Progenitor cell of endocrine pancreas (in vitro differentiated cells): ENCODE data around the gene ZNF747. TPM values are rescaled to one million over a fixed set of nuclear protein-coding genes. Genes with fewer than 3 reads are reported as not detected.
"Not testable (repeated sequence)": the region's sequence is repeated elsewhere in the genome, so short reads cannot be mapped to it uniquely, and the experiment has no call there.

ENCODE experiments used
- DNase-seq: peaks from one replicate; pipeline ENCODE4 v3.0.0; 2021; ENCODE audit warnings: low spot score; ENCODE audit not compliant: unreplicated experiment
- H3K27ac Mint-ChIP-seq: 2 replicates; pipeline ENCODE4 v1.8.0; 2021; ENCODE audit warnings: mild to moderate bottlenecking, moderate library complexity, mixed read lengths
- H3K27me3 Mint-ChIP-seq: 2 replicates; pipeline ENCODE4 v1.8.0; 2021; ENCODE audit warnings: mixed read lengths
- H3K36me3 Mint-ChIP-seq: 2 replicates; pipeline ENCODE4 v1.8.0; 2022; ENCODE audit warnings: mixed read lengths; ENCODE audit not compliant: insufficient read depth
- H3K4me1 Mint-ChIP-seq: 2 replicates; pipeline ENCODE4 v1.8.0; 2021; ENCODE audit warnings: low read depth, mixed read lengths
- H3K4me3 Mint-ChIP-seq: 2 replicates; pipeline ENCODE4 v1.8.0; 2021; ENCODE audit warnings: low read depth, mild to moderate bottlenecking, moderate library complexity, mixed read lengths
- H3K9me3 Mint-ChIP-seq: 2 replicates; pipeline ENCODE4 v1.8.0; 2021; ENCODE audit warnings: low read depth, mixed read lengths
- total RNA-seq: library from RNA; stranded (reverse); gene quantifications from 2 replicates; pipeline ENCODE4 v1.2.1, GENCODE V29; 2021
- TF ChIP-seq, protein P1 (sequence below): fragments of 200-600 bp; sonication (generic); IDR thresholded peaks from one replicate; pipeline ENCODE4 v1.5.0; 2021; ENCODE audit warnings: antibody characterized with exemption, mild to moderate bottlenecking; ENCODE audit not compliant: unreplicated experiment

ZNF747 gene
- total RNA-seq, 1 donor from 2014 or later, result 18.1 TPM

- TF ChIP-seq, protein P1, sequence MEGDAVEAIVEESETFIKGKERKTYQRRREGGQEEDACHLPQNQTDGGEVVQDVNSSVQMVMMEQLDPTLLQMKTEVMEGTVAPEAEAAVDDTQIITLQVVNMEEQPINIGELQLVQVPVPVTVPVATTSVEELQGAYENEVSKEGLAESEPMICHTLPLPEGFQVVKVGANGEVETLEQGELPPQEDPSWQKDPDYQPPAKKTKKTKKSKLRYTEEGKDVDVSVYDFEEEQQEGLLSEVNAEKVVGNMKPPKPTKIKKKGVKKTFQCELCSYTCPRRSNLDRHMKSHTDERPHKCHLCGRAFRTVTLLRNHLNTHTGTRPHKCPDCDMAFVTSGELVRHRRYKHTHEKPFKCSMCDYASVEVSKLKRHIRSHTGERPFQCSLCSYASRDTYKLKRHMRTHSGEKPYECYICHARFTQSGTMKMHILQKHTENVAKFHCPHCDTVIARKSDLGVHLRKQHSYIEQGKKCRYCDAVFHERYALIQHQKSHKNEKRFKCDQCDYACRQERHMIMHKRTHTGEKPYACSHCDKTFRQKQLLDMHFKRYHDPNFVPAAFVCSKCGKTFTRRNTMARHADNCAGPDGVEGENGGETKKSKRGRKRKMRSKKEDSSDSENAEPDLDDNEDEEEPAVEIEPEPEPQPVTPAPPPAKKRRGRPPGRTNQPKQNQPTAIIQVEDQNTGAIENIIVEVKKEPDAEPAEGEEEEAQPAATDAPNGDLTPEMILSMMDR, result no peak
- H3K27ac Mint-ChIP-seq, result no peak overlapping the region
- peaks cover 42% of the 10 kb centered on the region for H3K36me3 Mint-ChIP-seq
- no peak overlapping the region for H3K4me3 Mint-ChIP-seq
- no peaks in the 10 kb centered on the region for H3K4me1 Mint-ChIP-seq
- DNase-seq, result no peak
- H3K9me3 Mint-ChIP-seq, result peaks cover 22% of the 10 kb centered on the region
- H3K27me3 Mint-ChIP-seq, result no peaks in the 10 kb centered on the region
These were observed 7.1 kb upstream of the ZNF747 start for GRCh38 chr16:30541502-30542329.

- Mint-ChIP-seq H3K9me3 (peaks cover 16% of the 10 kb centered on the region), H3K36me3 (peaks cover 41% of the 10 kb centered on the region)
- not testable (repeated sequence) for H3K27me3 Mint-ChIP-seq, H3K4me3 Mint-ChIP-seq, H3K27ac Mint-ChIP-seq, H3K4me1 Mint-ChIP-seq, DNase-seq
These were observed 6.3 kb upstream of the ZNF747 start for GRCh38 chr16:30540916-30541464.

DNA sequence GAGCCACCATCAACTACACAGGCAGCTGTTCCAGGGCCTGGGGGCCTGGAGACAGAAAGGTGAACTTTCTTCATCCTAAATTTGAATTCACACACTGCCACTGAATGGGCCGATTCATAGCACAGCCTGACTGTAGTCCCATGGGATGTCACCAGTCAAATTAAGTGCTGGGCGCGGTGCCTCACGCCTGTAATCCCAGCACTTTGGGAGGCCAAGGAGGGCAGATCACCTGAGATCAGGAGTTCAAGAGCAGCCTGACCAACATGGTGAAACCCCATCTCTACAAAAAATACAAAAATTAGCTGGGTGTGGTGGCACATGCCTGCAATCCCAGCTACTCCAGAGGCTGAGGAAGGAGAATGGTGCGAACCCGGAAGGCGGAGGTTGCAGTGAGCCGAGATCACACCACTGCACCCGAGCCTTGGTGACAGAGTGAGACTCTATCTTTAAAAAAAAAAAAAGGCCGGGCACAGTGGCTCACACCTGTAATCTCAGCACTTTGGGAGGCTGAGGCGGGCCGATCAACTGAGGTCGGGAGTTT is 5.4 kb upstream of the ZNF747 start:
- not testable (repeated sequence) for H3K4me3 Mint-ChIP-seq, H3K4me1 Mint-ChIP-seq, H3K27me3 Mint-ChIP-seq, DNase-seq
- Mint-ChIP-seq H3K9me3 (peaks cover 10% of the 10 kb centered on the region), H3K27ac (peak overlapping the region; percentile 84), H3K36me3 (peaks cover 38% of the 10 kb centered on the region)

GRCh38 chr16:30539000-30539964 is 4.6 kb upstream of the ZNF747 start:
- no peak for DNase-seq
- no peak overlapping the region for H3K4me3 Mint-ChIP-seq
- H3K27me3 Mint-ChIP-seq, result no peaks in the 10 kb centered on the region
- peaks cover 11% of the 10 kb centered on the region for H3K4me1 Mint-ChIP-seq
- TF ChIP-seq, protein P1, result no peak
- H3K36me3 Mint-ChIP-seq, result peaks cover 40% of the 10 kb centered on the region
- peaks cover 10% of the 10 kb centered on the region for H3K9me3 Mint-ChIP-seq
- H3K27ac Mint-ChIP-seq, result peak overlapping the region; percentile 84

- Mint-ChIP-seq H3K9me3 (peaks cover 10% of the 10 kb centered on the region), H3K4me1 (peaks cover 16% of the 10 kb centered on the region), H3K27ac (peak overlapping the region; percentile 76), H3K4me3 (peak overlapping the region; percentile 84), H3K36me3 (peaks cover 43% of the 10 kb centered on the region)
- H3K27me3 Mint-ChIP-seq, DNase-seq: not testable (repeated sequence)
These were observed 1.9 kb upstream of the ZNF747 start for GRCh38 chr16:30536391-30537024.

- H3K27me3 Mint-ChIP-seq, result no peaks in the 10 kb centered on the region
- peaks cover 17% of the 10 kb centered on the region for H3K4me1 Mint-ChIP-seq
- peaks cover 10% of the 10 kb centered on the region for H3K9me3 Mint-ChIP-seq
- H3K4me3 Mint-ChIP-seq, result peak overlapping the region; percentile 84
- TF ChIP-seq, protein P1, result peak; percentile 42
- peaks cover 46% of the 10 kb centered on the region for H3K36me3 Mint-ChIP-seq
- peak overlapping the region; percentile 96 for H3K27ac Mint-ChIP-seq
- DNase-seq, result no peak
These were observed 1.1 kb upstream of the ZNF747 start for GRCh38 chr16:30535777-30536190.
